HG03558 (cell line): ENCODE measurements around the gene DEUP1.

Experiments used
- ATAC-seq: cut with Tn5 transposase; IDR thresholded peaks from one replicate; pipeline ENCODE4 v1.9.1; 2021; ENCODE audit warnings: moderate number of reproducible peaks; ENCODE audit not compliant: unreplicated experiment; ENCODE audit errors: extremely low read depth

The DEUP1 gene

GRCh38 chr11:93474123-93474522 lies 143.6 kb downstream of the DEUP1 start:
- ATAC-seq = no peak

GRCh38 chr11:93476796-93477195 lies 146.3 kb downstream of the DEUP1 start:
- ATAC-seq = no peak

GRCh38 chr11:93477684-93478234 lies 147.2 kb downstream of the DEUP1 start:
- ATAC-seq = no peak

- no peak for ATAC-seq
Measured at GRCh38 chr11:93478841-93479240, 148.3 kb downstream of the DEUP1 start.

GRCh38 chr11:93480256-93480655 lies 149.7 kb downstream of the DEUP1 start:
- no peak for ATAC-seq

- ATAC-seq = no peak
Measured at GRCh38 chr11:93480756-93481155, 150.2 kb downstream of the DEUP1 start.

GRCh38 chr11:93481279-93481678 lies 150.7 kb downstream of the DEUP1 start:
- ATAC-seq = no peak

- no peak for ATAC-seq
Measured at GRCh38 chr11:93481696-93482095, 151.2 kb downstream of the DEUP1 start.

GRCh38 chr11:93482556-93482955 lies 152.0 kb downstream of the DEUP1 start:
- no peak for ATAC-seq

- ATAC-seq = no peak
Measured at GRCh38 chr11:93484716-93485115, 154.2 kb downstream of the DEUP1 start.

GRCh38 chr11:93485983-93486382 lies 155.4 kb downstream of the DEUP1 start:
- ATAC-seq = no peak

- no peak for ATAC-seq
Measured at GRCh38 chr11:93487032-93487483, 156.5 kb downstream of the DEUP1 start.
